CD14-positive monocyte (primary cell): ENCODE data around the gene SETBP1. TPM values are rescaled to one million over a fixed set of nuclear protein-coding genes. Genes with fewer than 3 reads are reported as not detected.
A peak's percentile ranks its signal among the peaks of the same experiment; 100 is the strongest.

ENCODE experiments used
- DNase-seq, 3 donors: peaks; one replicate each; pipeline ENCODE4 v3.0.0-alpha.2; 2011 to 2022
- H2AFZ ChIP-seq: 2 replicates; pipeline ENCODE4 v1.6.0; 2012; ENCODE audit warnings: mild to moderate bottlenecking, low read depth, low read length, inconsistent platforms; ENCODE audit not compliant: insufficient read depth, poor library complexity, severe bottlenecking
- H3K27ac ChIP-seq, 2 donors: 1 replicate in 1 of 2; 2 replicates in 1 of 2; pipeline ENCODE4 v1.5.1; 2012 to 2013; ENCODE audit warnings: low read length in 2 of 2, control low read depth in 1 of 2, inconsistent platforms in 1 of 2, low read depth in 1 of 2, mild to moderate bottlenecking in 1 of 2
- H3K27me3 ChIP-seq, 2 donors: one replicate each; pipeline versions ENCODE4 v1.6.0 to v1.6.1; 2011 to 2013; ENCODE audit warnings: low read length in 2 of 2; ENCODE audit not compliant: control insufficient read depth in 2 of 2, insufficient read depth in 2 of 2
- H3K36me3 ChIP-seq, 2 donors: replicated peaks in 1 of 2; 1 replicate in 1 of 2; 2 replicates in 1 of 2; pipeline versions ENCODE4 v1.5.1 to v1.6.1; 2012 to 2013; ENCODE audit warnings: low read length in 2 of 2, control low read depth in 1 of 2, inconsistent platforms in 1 of 2, mild to moderate bottlenecking in 1 of 2; ENCODE audit not compliant: insufficient read depth in 2 of 2, control insufficient read depth in 1 of 2
- H3K4me1 ChIP-seq, 2 donors: 1 replicate in 1 of 2; 2 replicates in 1 of 2; pipeline versions ENCODE4 v1.5.1 to v1.6.1; 2012 to 2013; ENCODE audit warnings: low read length in 2 of 2, control low read depth in 1 of 2, inconsistent platforms in 1 of 2, mild to moderate bottlenecking in 1 of 2, moderate library complexity in 1 of 2; ENCODE audit not compliant: insufficient read depth in 2 of 2, control insufficient read depth in 1 of 2
- H3K4me2 ChIP-seq: replicated peaks from 2 replicates; pipeline ENCODE3; 2012; ENCODE audit warnings: low read length, moderate library complexity, mild to moderate bottlenecking; ENCODE audit not compliant: poor library complexity, severe bottlenecking; ENCODE audit errors: extremely low read depth
- H3K4me3 ChIP-seq, 3 experiments: fragments of 200-600 bp in 1 of 3; sonication (generic) in 1 of 3; replicated peaks in 1 of 3; 1 replicate in 2 of 3; 2 replicates in 1 of 3; pipeline ENCODE4 v1.5.1; 2011 to 2013; ENCODE audit warnings: low read length in 3 of 3, mild to moderate bottlenecking in 3 of 3, control low read depth in 2 of 3, low read depth in 2 of 3, inconsistent platforms in 1 of 3, moderate library complexity in 1 of 3
- H3K79me2 ChIP-seq: 2 replicates; pipeline ENCODE4 v1.6.0; 2012; ENCODE audit warnings: mild to moderate bottlenecking, control low read depth, inconsistent platforms, low read length, moderate library complexity; ENCODE audit not compliant: insufficient read depth
- H3K9ac ChIP-seq: 2 replicates; pipeline ENCODE4 v1.6.0; 2017; ENCODE audit warnings: low read length, mild to moderate bottlenecking; ENCODE audit not compliant: insufficient read depth, poor library complexity, severe bottlenecking
- H3K9me3 ChIP-seq, 2 donors: replicated peaks in 1 of 2; 1 replicate in 1 of 2; 2 replicates in 1 of 2; pipeline versions ENCODE4 v1.5.1 to v1.6.1; 2012 to 2013; ENCODE audit warnings: low read length in 2 of 2, control low read depth in 1 of 2; ENCODE audit not compliant: control insufficient read depth in 1 of 2, insufficient read depth in 1 of 2
- H4K20me1 ChIP-seq: 2 replicates; pipeline ENCODE4 v1.6.0; 2012; ENCODE audit warnings: mild to moderate bottlenecking, low read length, control low read depth, moderate library complexity; ENCODE audit not compliant: insufficient read depth
- H3K27ac Mint-ChIP-seq, 7 donors: one replicate each; pipeline ENCODE4 v1.8.0; 2020; ENCODE audit warnings: mild to moderate bottlenecking in 7 of 7, mixed read lengths in 7 of 7, moderate library complexity in 6 of 7, inconsistent platforms in 2 of 7
- H3K27me3 Mint-ChIP-seq, 3 donors: one replicate each; pipeline ENCODE4 v1.8.0; 2021 to 2022; ENCODE audit warnings: low read depth in 3 of 3, mild to moderate bottlenecking in 3 of 3, mixed read lengths in 3 of 3, moderate library complexity in 3 of 3, inconsistent platforms in 1 of 3
- H3K36me3 Mint-ChIP-seq, 2 donors: one replicate each; pipeline ENCODE4 v1.8.0; 2020; ENCODE audit warnings: mixed read lengths in 2 of 2, inconsistent platforms in 1 of 2, mild to moderate bottlenecking in 1 of 2
- H3K4me1 Mint-ChIP-seq: one replicate; pipeline ENCODE4 v1.8.0; 2020; ENCODE audit warnings: mild to moderate bottlenecking, mixed read lengths
- H3K4me3 Mint-ChIP-seq, 2 donors: one replicate each; pipeline ENCODE4 v1.8.0; 2020; ENCODE audit warnings: mild to moderate bottlenecking in 2 of 2, mixed read lengths in 2 of 2, moderate library complexity in 1 of 2
- H3K9me3 Mint-ChIP-seq, 7 donors: one replicate each; pipeline ENCODE4 v1.8.0; 2020 to 2022; ENCODE audit warnings: mixed read lengths in 7 of 7, mild to moderate bottlenecking in 6 of 7, moderate library complexity in 6 of 7, inconsistent platforms in 2 of 7
- CTCF ChIP-seq: fragments of 200-600 bp; IDR thresholded peaks from one replicate; pipeline ENCODE4 v1.8.0; 2022; ENCODE audit warnings: antibody characterized with exemption, mild to moderate bottlenecking
- WGBS: methylation state at CpG from one replicate; pipeline ENCODE4 v1.1.5; 2013; ENCODE audit warnings: missing lambda C conversion rate; ENCODE audit not compliant: insufficient coverage; 5-methylcytosine and 5-hydroxymethylcytosine counted together
- intact Hi-C, 2 donors: fragments of 100-400 bp; cut with micrococcal nuclease; formaldehyde crosslinking; loops; one replicate each; pipeline versions ENCODE4 v1.15.0 to v1.15.1; 2023
- polyA plus RNA-seq, 3 donors: library from polyadenylated mRNA; depleted of rRNA in 1 of 3; unstranded in 2 of 3; stranded (reverse) in 1 of 3; fragments of 300-500 nt in 2 of 3; fragments of >200 nt in 1 of 3; fragmentation: Illumina TruSeq in 2 of 3; gene quantifications; 1 replicate in 2 of 3; 2 replicates in 1 of 3; pipeline ENCODE4 v1.2.3, GENCODE V29; 2012 to 2021

Gene SETBP1
- polyA plus RNA-seq, 3 donors = 0.01 to 1.2 TPM; not detected in 1

GRCh38 chr18:45046961-45047360, 366.3 kb downstream of the SETBP1 start:
- no peak for DNase-seq
- Histone ChIP-seq H3K9me3 (no peaks in the 10 kb centered on the region), H3K27me3 (no peaks in the 10 kb centered on the region), H3K36me3 (no peaks in the 10 kb centered on the region), H4K20me1 (no peaks in the 10 kb centered on the region), H3K9ac (no peak overlapping the region), H3K79me2 (no peaks in the 10 kb centered on the region), H3K4me3 (no peak overlapping the region), H3K4me2 (no peak overlapping the region), H3K27ac (no peak overlapping the region), H2AFZ (no peak overlapping the region), H3K4me1 (peaks cover 12% of the 10 kb centered on the region in 2 donors)
- intact Hi-C loops = loop anchor here in 1 of 2 donors (10.0 kb wide), 1 partner anchor 58 kb away; no protein-coding TSS in a partner anchor
- WGBS = no CpG with 5 or more reads among the region's 6 CpGs
- no peak for TF ChIP-seq CTCF
- peaks cover 19% of the 10 kb centered on the region for H3K4me1 Mint-ChIP-seq
- no peak overlapping the region for H3K27ac Mint-ChIP-seq
- peaks cover 0 to 3% (median 2%) of the 10 kb centered on the region in 3 donors for H3K27me3 Mint-ChIP-seq
- no peaks in the 10 kb centered on the region for H3K36me3 Mint-ChIP-seq
- no peak overlapping the region for H3K4me3 Mint-ChIP-seq
- H3K9me3 Mint-ChIP-seq = peaks cover 0 to 7% (median 0%) of the 10 kb centered on the region in 7 donors

- Mint-ChIP-seq H3K4me3 (no peak overlapping the region), H3K4me1 (peaks cover 13% of the 10 kb centered on the region), H3K9me3 (peaks cover 0 to 7% (median 0%) of the 10 kb centered on the region in 7 donors), H3K27me3 (peaks cover 0 to 3% (median 2%) of the 10 kb centered on the region in 3 donors), H3K36me3 (no peaks in the 10 kb centered on the region), H3K27ac (no peak overlapping the region)
- H3K9me3 ChIP-seq = no peaks in the 10 kb centered on the region
- WGBS = no CpG with 5 or more reads among the region's 4 CpGs
- intact Hi-C loops = loop anchor here in 1 of 2 donors (10.0 kb wide), 1 partner anchor 55 kb away; no protein-coding TSS in a partner anchor
- H3K4me1 ChIP-seq = peaks cover 12% of the 10 kb centered on the region in 2 donors
- H3K36me3 ChIP-seq = no peaks in the 10 kb centered on the region
- H3K27ac ChIP-seq = no peak overlapping the region
- no peak overlapping the region for H3K4me2 ChIP-seq
- no peak overlapping the region for H2AFZ ChIP-seq
- TF ChIP-seq CTCF = no peak
- peak in 1 of 3 donors; percentile 17 for DNase-seq
- H3K9ac ChIP-seq = no peak overlapping the region
- H3K27me3 ChIP-seq = no peaks in the 10 kb centered on the region
- no peaks in the 10 kb centered on the region for H4K20me1 ChIP-seq
- H3K79me2 ChIP-seq = no peaks in the 10 kb centered on the region
- H3K4me3 ChIP-seq = no peak overlapping the region
Observed at GRCh38 chr18:45049578-45050319, 369.1 kb downstream of the SETBP1 start.
